NCI-H1436 (cell line): ENCODE data around the gene RNF39.

ENCODE experiments used
- DNase-seq: peaks from one replicate; lab custom pipeline; 2025; lab: John Stamatoyannopoulos, UW

RNF39 gene

GRCh38 chr6:30097902-30098768 lies 22.6 kb upstream of the RNF39 start:
- no peak for DNase-seq

- DNase-seq, result no peak
These were observed 21.3 kb upstream of the RNF39 start for GRCh38 chr6:30096829-30097228.

GRCh38 chr6:30093951-30094661 lies 18.5 kb upstream of the RNF39 start:
- DNase-seq, result no peak

- no peak for DNase-seq
These were observed 17.4 kb upstream of the RNF39 start for GRCh38 chr6:30092852-30093543.

- no peak for DNase-seq
These were observed 16.2 kb upstream of the RNF39 start for GRCh38 chr6:30091577-30092381.

- no peak for DNase-seq
These were observed 12.3 kb upstream of the RNF39 start for GRCh38 chr6:30087876-30088275.

- no peak for DNase-seq
These were observed 1.6 kb upstream of the RNF39 start for GRCh38 chr6:30077218-30077617.

GRCh38 chr6:30075790-30076732 lies 492 bp upstream of the RNF39 start:
- no peak for DNase-seq

GRCh38 chr6:30074331-30075093 lies 1.1 kb downstream of the RNF39 start:
- no peak for DNase-seq

GRCh38 chr6:30073489-30074235 lies 1.9 kb downstream of the RNF39 start:
- DNase-seq, result no peak

GRCh38 chr6:30071858-30072257 lies 3.7 kb downstream of the RNF39 start:
- no peak for DNase-seq

- DNase-seq, result no peak
These were observed 4.3 kb downstream of the RNF39 start for GRCh38 chr6:30071081-30071818.

GRCh38 chr6:30067460-30068139 lies 8.0 kb downstream of the RNF39 start:
- DNase-seq, result no peak

GRCh38 chr6:30066577-30067459 lies 8.8 kb downstream of the RNF39 start, which contains the start of gene PPP1R11:
PPP1R11 (plus strand) TSS chr6:30067198; CDS start chr6:30067411, 213 bp downstream.
- DNase-seq, result peak; percentile 98

- DNase-seq, result no peak
These were observed 9.5 kb downstream of the RNF39 start for GRCh38 chr6:30066082-30066481.

GRCh38 chr6:30063315-30063714 lies 12.3 kb downstream of the RNF39 start:
- DNase-seq, result no peak
